ENCODE results near the gene ICE1.

DNA sequence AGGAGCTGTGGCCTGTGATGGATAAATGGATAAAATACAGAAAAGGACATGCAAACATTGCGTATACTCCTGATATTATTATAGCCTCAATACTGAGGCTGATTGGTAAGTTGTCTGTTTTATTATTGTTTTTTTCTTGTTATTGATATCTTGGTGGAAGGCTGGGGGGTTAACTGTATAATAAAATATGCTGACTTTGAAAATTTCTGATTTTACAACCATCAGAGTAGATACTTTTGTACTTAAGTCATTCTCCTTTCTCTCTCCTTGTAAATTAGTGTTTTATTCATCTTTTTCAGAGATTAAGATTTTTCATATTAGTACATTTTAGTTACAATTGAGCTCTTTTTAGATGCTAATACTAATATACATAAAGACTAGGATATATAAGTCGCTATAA lies 53.5 kb downstream of the ICE1 start:
- TF ChIP-seq, protein P1, sequence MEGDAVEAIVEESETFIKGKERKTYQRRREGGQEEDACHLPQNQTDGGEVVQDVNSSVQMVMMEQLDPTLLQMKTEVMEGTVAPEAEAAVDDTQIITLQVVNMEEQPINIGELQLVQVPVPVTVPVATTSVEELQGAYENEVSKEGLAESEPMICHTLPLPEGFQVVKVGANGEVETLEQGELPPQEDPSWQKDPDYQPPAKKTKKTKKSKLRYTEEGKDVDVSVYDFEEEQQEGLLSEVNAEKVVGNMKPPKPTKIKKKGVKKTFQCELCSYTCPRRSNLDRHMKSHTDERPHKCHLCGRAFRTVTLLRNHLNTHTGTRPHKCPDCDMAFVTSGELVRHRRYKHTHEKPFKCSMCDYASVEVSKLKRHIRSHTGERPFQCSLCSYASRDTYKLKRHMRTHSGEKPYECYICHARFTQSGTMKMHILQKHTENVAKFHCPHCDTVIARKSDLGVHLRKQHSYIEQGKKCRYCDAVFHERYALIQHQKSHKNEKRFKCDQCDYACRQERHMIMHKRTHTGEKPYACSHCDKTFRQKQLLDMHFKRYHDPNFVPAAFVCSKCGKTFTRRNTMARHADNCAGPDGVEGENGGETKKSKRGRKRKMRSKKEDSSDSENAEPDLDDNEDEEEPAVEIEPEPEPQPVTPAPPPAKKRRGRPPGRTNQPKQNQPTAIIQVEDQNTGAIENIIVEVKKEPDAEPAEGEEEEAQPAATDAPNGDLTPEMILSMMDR (IDR thresholded peaks at IDR 0.05; ENCODE audit: insufficient read depth, low read length) = no peak
- TF ChIP-seq POLR2AphosphoS5 (IDR thresholded peaks at IDR 0.05; ENCODE audit: low read depth) (no peak), GABPA (IDR thresholded peaks at IDR 0.05; ENCODE audit: low read depth) (no peak), SPI1 (IDR thresholded peaks at IDR 0.05; ENCODE audit: borderline replicate concordance, low read depth) (no peak)
- TF ChIP-seq, protein P2, sequence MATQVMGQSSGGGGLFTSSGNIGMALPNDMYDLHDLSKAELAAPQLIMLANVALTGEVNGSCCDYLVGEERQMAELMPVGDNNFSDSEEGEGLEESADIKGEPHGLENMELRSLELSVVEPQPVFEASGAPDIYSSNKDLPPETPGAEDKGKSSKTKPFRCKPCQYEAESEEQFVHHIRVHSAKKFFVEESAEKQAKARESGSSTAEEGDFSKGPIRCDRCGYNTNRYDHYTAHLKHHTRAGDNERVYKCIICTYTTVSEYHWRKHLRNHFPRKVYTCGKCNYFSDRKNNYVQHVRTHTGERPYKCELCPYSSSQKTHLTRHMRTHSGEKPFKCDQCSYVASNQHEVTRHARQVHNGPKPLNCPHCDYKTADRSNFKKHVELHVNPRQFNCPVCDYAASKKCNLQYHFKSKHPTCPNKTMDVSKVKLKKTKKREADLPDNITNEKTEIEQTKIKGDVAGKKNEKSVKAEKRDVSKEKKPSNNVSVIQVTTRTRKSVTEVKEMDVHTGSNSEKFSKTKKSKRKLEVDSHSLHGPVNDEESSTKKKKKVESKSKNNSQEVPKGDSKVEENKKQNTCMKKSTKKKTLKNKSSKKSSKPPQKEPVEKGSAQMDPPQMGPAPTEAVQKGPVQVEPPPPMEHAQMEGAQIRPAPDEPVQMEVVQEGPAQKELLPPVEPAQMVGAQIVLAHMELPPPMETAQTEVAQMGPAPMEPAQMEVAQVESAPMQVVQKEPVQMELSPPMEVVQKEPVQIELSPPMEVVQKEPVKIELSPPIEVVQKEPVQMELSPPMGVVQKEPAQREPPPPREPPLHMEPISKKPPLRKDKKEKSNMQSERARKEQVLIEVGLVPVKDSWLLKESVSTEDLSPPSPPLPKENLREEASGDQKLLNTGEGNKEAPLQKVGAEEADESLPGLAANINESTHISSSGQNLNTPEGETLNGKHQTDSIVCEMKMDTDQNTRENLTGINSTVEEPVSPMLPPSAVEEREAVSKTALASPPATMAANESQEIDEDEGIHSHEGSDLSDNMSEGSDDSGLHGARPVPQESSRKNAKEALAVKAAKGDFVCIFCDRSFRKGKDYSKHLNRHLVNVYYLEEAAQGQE (IDR thresholded peaks at IDR 0.05; ENCODE audit: insufficient replicate concordance, low read depth) = no peak

Data from HL-60 (cell line).